ENCODE results near the gene ZSCAN21.

- TF ChIP-seq EZH2 (IDR thresholded peaks at IDR 0.05; ENCODE audit: insufficient read depth, low read length), result no peak
- TF ChIP-seq, protein P1, sequence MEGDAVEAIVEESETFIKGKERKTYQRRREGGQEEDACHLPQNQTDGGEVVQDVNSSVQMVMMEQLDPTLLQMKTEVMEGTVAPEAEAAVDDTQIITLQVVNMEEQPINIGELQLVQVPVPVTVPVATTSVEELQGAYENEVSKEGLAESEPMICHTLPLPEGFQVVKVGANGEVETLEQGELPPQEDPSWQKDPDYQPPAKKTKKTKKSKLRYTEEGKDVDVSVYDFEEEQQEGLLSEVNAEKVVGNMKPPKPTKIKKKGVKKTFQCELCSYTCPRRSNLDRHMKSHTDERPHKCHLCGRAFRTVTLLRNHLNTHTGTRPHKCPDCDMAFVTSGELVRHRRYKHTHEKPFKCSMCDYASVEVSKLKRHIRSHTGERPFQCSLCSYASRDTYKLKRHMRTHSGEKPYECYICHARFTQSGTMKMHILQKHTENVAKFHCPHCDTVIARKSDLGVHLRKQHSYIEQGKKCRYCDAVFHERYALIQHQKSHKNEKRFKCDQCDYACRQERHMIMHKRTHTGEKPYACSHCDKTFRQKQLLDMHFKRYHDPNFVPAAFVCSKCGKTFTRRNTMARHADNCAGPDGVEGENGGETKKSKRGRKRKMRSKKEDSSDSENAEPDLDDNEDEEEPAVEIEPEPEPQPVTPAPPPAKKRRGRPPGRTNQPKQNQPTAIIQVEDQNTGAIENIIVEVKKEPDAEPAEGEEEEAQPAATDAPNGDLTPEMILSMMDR (IDR thresholded peaks at IDR 0.05; ENCODE audit: insufficient read depth, low read depth, low read length), result no peak
These were observed 31.7 kb upstream of the ZSCAN21 start for GRCh38 chr7:100017875-100018274.
